Nephron (organoid): ENCODE data around the gene MED14.

Experiments used
- H3K27ac Mint-ChIP-seq, 3 experiments: 2 replicates each; pipeline ENCODE4 v1.8.0; 2020; ENCODE audit warnings: mixed read lengths in 3 of 3, mild to moderate bottlenecking in 2 of 3, moderate library complexity in 1 of 3
- H3K27me3 Mint-ChIP-seq: 2 replicates; pipeline ENCODE4 v1.8.0; 2021; ENCODE audit warnings: low read depth, mild to moderate bottlenecking, moderate library complexity, mixed read lengths
- H3K36me3 Mint-ChIP-seq: 2 replicates; pipeline ENCODE4 v1.8.0; 2020; ENCODE audit warnings: low read depth, mixed read lengths
- H3K4me1 Mint-ChIP-seq: 2 replicates; pipeline ENCODE4 v1.8.0; 2020; ENCODE audit warnings: mixed read lengths
- H3K4me3 Mint-ChIP-seq, 3 experiments: 2 replicates each; pipeline ENCODE4 v1.8.0; 2020; ENCODE audit warnings: mild to moderate bottlenecking in 3 of 3, mixed read lengths in 3 of 3, moderate library complexity in 2 of 3
- H3K9me3 Mint-ChIP-seq: 2 replicates; pipeline ENCODE4 v1.8.0; 2020; ENCODE audit warnings: mixed read lengths
- CTCF ChIP-seq, 3 experiments: fragments of 200-600 bp; sonication (generic); IDR thresholded peaks; one replicate each; pipeline ENCODE4 v1.5.0; 2021; ENCODE audit warnings: antibody characterized with exemption in 3 of 3; ENCODE audit not compliant: unreplicated experiment in 3 of 3

Gene MED14

GRCh38 chrX:40647307-40648197 lies 87.8 kb downstream of the MED14 start, which contains the start of gene CXorf38:
Gene CXorf38, minus strand, starts transcription at chrX:40647561. Its CDS starts 41 bp downstream, at chrX:40647520.
- Mint-ChIP-seq H3K27ac (peak within 1 kb of the TSS; percentile 76 to 89 (median 86)), H3K4me3 (peak within 1 kb of the TSS; percentile 94 to 97 (median 95)), H3K4me1 (peaks cover 23% of the 10 kb centered on the region), H3K9me3 (peaks cover 3% of the 10 kb centered on the region), H3K27me3 (no peaks in the 10 kb centered on the region), H3K36me3 (peaks cover 6% of the 10 kb centered on the region)
- no peak for TF ChIP-seq CTCF (IDR thresholded peaks at IDR 0.05; ENCODE audit: unreplicated experiment in 3 of 3)

- peak overlapping the region; percentile 94 to 97 (median 95) for H3K4me3 Mint-ChIP-seq
- H3K4me1 Mint-ChIP-seq = peaks cover 23% of the 10 kb centered on the region
- peaks cover 3% of the 10 kb centered on the region for H3K9me3 Mint-ChIP-seq
- TF ChIP-seq CTCF (IDR thresholded peaks at IDR 0.05; ENCODE audit: unreplicated experiment in 3 of 3) = no peak
- H3K27ac Mint-ChIP-seq = peak overlapping the region; percentile 76 to 89 (median 78)
- no peaks in the 10 kb centered on the region for H3K27me3 Mint-ChIP-seq
- peaks cover 13% of the 10 kb centered on the region for H3K36me3 Mint-ChIP-seq
Measured at GRCh38 chrX:40646489-40647306, 88.6 kb downstream of the MED14 start.

- H3K4me1 Mint-ChIP-seq = peaks cover 23% of the 10 kb centered on the region
- peak overlapping the region; percentile 75 to 87 (median 86) for H3K4me3 Mint-ChIP-seq
- H3K36me3 Mint-ChIP-seq = peaks cover 13% of the 10 kb centered on the region
- no peaks in the 10 kb centered on the region for H3K27me3 Mint-ChIP-seq
- peak overlapping the region; percentile 34 to 91 (median 59) for H3K27ac Mint-ChIP-seq
- TF ChIP-seq CTCF (IDR thresholded peaks at IDR 0.05; ENCODE audit: unreplicated experiment in 3 of 3) = no peak
- peaks cover 3% of the 10 kb centered on the region for H3K9me3 Mint-ChIP-seq
Measured at GRCh38 chrX:40644821-40645358, 90.5 kb downstream of the MED14 start.

- Mint-ChIP-seq H3K36me3 (peaks cover 13% of the 10 kb centered on the region), H3K27me3 (no peaks in the 10 kb centered on the region), H3K27ac (peak overlapping the region in 1 of 3 experiments; percentile 59), H3K4me3 (peak overlapping the region; percentile 63 to 80 (median 72)), H3K9me3 (peaks cover 3% of the 10 kb centered on the region), H3K4me1 (peaks cover 23% of the 10 kb centered on the region)
- TF ChIP-seq CTCF (IDR thresholded peaks at IDR 0.05; ENCODE audit: unreplicated experiment in 3 of 3) = no peak
Measured at GRCh38 chrX:40644176-40644575, 91.2 kb downstream of the MED14 start.

GRCh38 chrX:40637687-40638086 lies 97.7 kb downstream of the MED14 start:
- TF ChIP-seq CTCF (IDR thresholded peaks at IDR 0.05; ENCODE audit: unreplicated experiment in 3 of 3) = no peak
- Mint-ChIP-seq H3K4me3 (no peak overlapping the region), H3K9me3 (no peaks in the 10 kb centered on the region), H3K27ac (no peak overlapping the region), H3K4me1 (no peaks in the 10 kb centered on the region), H3K27me3 (no peaks in the 10 kb centered on the region), H3K36me3 (peaks cover 40% of the 10 kb centered on the region)
